Activated CD4-positive, alpha-beta T cell treated with anti-CD3 and anti-CD28 coated beads, Interleukin-2, amount 10 ng/mL, durations not matched to agents 7 days and 5 days (primary cell): ENCODE data around the gene RARRES2. TPM values are rescaled to one million over a fixed set of nuclear protein-coding genes. Genes with fewer than 3 reads are reported as not detected.
"Not testable (repeated sequence)": the region's sequence is repeated elsewhere in the genome, so short reads cannot be mapped to it uniquely, and the experiment has no call there.

Experiments used
- CTCF ChIA-PET: fragments of 350-600 bp; sonication (Branson Sonifier 250); formaldehyde crosslinking; loops from one replicate; lab custom pipeline; 2021; ENCODE audit warnings: antibody characterized with exemption; lab: Charles Lee
- POLR2A ChIA-PET: fragments of 350-600 bp; sonication (Branson Sonifier 250); formaldehyde crosslinking; loops from one replicate; lab custom pipeline; 2021; ENCODE audit warnings: antibody characterized with exemption; lab: Charles Lee
- DNase-seq: peaks from one replicate; pipeline ENCODE4 v3.0.0-alpha.2; 2020
- H3K27ac Mint-ChIP-seq: one replicate; pipeline ENCODE4 v1.8.0; 2021; ENCODE audit warnings: mild to moderate bottlenecking, moderate library complexity, mixed read lengths
- H3K27me3 Mint-ChIP-seq: one replicate; pipeline ENCODE4 v1.8.0; 2021; ENCODE audit warnings: mixed read lengths
- H3K36me3 Mint-ChIP-seq: one replicate; pipeline ENCODE4 v1.8.0; 2021; ENCODE audit warnings: low read depth, mixed read lengths
- H3K4me1 Mint-ChIP-seq: one replicate; pipeline ENCODE4 v1.8.0; 2021; ENCODE audit warnings: mixed read lengths
- H3K4me3 Mint-ChIP-seq: one replicate; pipeline ENCODE4 v1.8.0; 2021; ENCODE audit warnings: mild to moderate bottlenecking, moderate library complexity, mixed read lengths
- H3K9me3 Mint-ChIP-seq: one replicate; pipeline ENCODE4 v1.8.0; 2021; ENCODE audit warnings: mixed read lengths
- total RNA-seq, 2 experiments: library from RNA; stranded (reverse); gene quantifications; one replicate each; pipeline ENCODE4 v1.2.3, GENCODE V29; 2021

Gene RARRES2
- total RNA-seq, 2 experiments from 2014 or later = not detected

DNA sequence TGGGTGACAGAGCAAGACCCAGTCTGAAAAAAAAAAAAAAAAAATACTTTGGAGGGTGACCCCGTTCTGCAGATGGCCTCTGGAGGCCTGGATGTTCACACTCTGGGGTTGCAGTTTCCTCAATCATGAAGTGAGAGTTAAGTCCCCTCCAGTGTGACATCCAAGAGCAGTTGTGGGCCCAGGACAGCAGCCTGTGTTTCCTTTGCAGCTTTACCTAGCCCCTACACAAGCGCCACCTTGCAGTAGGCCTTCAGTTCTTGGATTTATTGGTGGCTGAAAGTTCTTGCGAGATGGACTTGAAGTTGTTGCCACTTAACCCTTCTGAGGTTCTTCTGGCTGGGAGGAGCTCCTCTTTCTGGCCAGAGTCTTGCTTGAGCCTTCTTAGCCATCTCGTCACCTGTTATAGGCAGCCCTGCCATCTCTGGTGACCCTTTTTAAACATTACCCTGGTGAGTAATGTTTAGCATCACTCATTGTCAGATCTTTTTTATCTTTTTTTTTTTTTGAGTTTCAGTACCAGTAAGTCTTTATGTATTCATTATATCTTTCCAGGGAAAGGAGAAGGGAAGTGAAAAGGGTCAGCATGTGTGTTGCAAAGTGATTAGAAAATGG, 14.7 kb downstream of the RARRES2 start:
- H3K27ac Mint-ChIP-seq = no peak overlapping the region
- CTCF ChIA-PET = interaction anchor here (0.7 kb wide), 2 partner anchors 194 to 763 kb away, joined by 4 to 6 read pairs; no protein-coding TSS in a partner anchor

DNA sequence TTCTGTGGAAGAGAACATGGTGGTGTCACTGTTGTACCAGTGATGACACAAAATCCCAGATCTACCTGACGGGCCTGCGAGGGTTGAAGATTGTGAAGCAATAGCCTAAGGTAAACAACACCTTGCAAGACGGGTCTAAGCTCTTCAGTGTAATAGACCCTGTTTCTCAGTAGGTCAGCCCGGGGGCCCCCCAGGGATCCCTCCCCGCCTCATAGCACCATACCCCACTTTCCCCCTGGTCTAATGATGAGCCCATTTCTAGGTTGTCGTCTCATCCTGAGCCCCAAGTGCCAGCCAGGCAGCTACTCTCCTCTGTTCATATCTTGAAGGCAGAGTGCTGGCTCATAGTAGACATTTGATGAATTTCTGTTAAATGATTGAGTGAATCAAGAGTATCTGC, 15.5 kb downstream of the RARRES2 start:
- no peaks in the 10 kb centered on the region for H3K27me3 Mint-ChIP-seq
- ChIA-PET POLR2A (no interaction called here), CTCF (interaction anchor here (0.7 to 0.8 kb wide), 4 partner anchors 13 to 762 kb away, joined by 3 to 6 read pairs (median 4); no protein-coding TSS in a partner anchor)
- no peak for DNase-seq
- no peaks in the 10 kb centered on the region for H3K9me3 Mint-ChIP-seq
- H3K27ac Mint-ChIP-seq = no peak overlapping the region
- peaks cover 39% of the 10 kb centered on the region for H3K36me3 Mint-ChIP-seq
- H3K4me3 Mint-ChIP-seq = no peak overlapping the region
- peaks cover 36% of the 10 kb centered on the region for H3K4me1 Mint-ChIP-seq

More for the DNA sequence above, 14.7 kb downstream of the RARRES2 start:
- Mint-ChIP-seq H3K4me1 (peaks cover 30% of the 10 kb centered on the region), H3K4me3 (no peak overlapping the region), H3K9me3 (no peaks in the 10 kb centered on the region), H3K36me3 (peaks cover 35% of the 10 kb centered on the region), H3K27me3 (no peaks in the 10 kb centered on the region)
- no peak for DNase-seq
- POLR2A ChIA-PET = no interaction called here

DNA sequence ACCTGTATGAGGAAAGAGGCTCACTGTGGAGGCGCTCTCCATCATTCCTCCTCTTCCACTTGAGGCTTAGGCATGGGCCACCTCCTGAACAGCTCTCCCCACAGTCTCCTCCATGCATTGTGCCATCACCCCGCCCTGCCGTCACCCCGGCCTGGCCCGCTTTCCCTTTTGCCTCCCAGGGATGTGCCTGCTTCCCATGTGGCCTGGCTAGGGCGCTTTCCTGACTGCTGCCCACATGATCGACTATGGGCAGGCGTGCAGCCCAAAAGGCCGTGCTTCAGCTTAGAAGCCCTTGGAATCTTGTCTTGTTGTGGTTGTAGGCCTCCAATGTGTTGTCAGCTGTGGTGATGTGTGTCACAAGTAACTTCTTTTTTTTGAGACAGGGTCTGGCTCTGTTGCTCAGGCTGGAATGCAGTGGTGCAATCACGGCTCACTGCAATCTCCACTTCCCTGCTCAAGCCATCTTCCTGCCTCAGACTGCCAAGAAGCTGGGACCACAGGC, 16.3 kb downstream of the RARRES2 start:
- H3K9me3 Mint-ChIP-seq = no peaks in the 10 kb centered on the region
- H3K4me1 Mint-ChIP-seq = peaks cover 39% of the 10 kb centered on the region
- ChIA-PET CTCF (interaction anchor here (0.8 kb wide), 1 partner anchor 12 kb away, joined by 3 read pairs; no protein-coding TSS in a partner anchor), POLR2A (no interaction called here)
- peak overlapping the region; percentile 99 for H3K27ac Mint-ChIP-seq
- peak overlapping the region; percentile 97 for H3K4me3 Mint-ChIP-seq
- peaks cover 40% of the 10 kb centered on the region for H3K36me3 Mint-ChIP-seq
- DNase-seq = no peak
- H3K27me3 Mint-ChIP-seq = no peaks in the 10 kb centered on the region

DNA sequence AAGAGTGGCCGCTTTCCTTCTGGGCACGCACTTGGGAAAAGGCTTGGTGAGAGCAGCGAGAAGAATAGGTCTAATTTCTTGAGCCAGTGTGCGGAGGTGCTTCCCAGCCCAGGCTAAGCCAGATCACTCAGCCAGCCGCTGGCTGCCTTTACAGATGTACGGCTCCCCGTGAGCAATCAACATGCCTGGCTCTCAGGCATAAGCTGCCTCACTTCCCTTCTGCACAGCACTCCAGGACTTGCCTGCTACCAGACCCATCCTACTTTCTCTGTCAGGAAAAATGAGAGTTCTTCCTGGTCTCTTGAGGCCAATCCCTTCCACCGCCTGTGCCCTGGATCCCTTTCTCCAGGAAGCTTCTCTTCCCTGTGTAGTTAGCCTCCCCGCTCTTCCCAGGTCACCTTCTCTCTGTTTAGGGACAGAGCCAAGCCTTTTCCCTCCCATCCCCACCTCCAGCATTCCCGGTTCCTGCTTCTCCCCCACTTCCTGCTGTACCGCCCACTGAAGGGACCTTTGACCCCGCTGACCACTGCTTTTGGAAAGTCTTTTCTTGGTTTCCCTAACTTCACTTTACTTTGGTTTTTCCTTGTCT, 17.0 kb downstream of the RARRES2 start:
- Mint-ChIP-seq H3K27ac (peak overlapping the region; percentile 99), H3K4me1 (peaks cover 39% of the 10 kb centered on the region), H3K27me3 (no peaks in the 10 kb centered on the region), H3K9me3 (no peaks in the 10 kb centered on the region), H3K36me3 (peaks cover 43% of the 10 kb centered on the region), H3K4me3 (peak overlapping the region; percentile 97)
- no peak for DNase-seq
- CTCF ChIA-PET = no interaction called here
- POLR2A ChIA-PET = no interaction called here

DNA sequence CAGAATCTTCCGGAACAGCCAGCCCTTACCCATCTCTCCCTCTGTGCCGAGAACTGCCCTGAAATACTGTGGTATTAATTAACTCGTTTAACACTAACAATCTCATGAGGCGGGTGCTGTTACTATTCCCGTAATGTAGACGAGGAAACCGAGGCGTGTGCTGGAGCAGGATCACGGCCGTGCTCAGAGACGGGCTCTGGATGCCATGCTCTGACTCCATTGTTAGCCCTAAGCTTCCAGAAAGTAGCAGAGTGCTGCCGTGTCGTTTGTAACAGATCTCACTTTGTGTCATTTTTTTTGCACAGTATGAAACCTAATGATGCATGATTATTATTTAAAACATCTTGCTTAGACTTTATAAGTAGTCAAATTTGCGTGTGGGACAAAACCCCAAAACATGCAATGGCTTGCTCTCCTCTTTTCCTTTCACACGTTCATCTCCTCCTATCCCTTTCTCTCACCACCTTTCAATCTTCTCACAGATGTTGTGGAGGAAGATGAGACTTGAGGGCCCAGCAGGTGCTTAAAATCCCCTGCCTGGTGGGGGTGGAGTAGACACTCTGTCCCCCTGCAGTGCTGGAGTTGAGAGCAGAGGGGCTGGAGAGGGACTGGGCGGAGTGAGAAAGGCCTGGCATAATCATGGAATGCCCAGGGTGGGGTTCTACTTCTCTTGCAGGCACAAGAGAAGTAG, 17.6 kb downstream of the RARRES2 start:
- no peak for DNase-seq
- Mint-ChIP-seq H3K9me3 (no peaks in the 10 kb centered on the region), H3K4me1 (peaks cover 39% of the 10 kb centered on the region), H3K36me3 (peaks cover 40% of the 10 kb centered on the region), H3K4me3 (peak overlapping the region; percentile 97), H3K27me3 (no peaks in the 10 kb centered on the region), H3K27ac (peak overlapping the region; percentile 99)
- CTCF ChIA-PET = interaction anchor here (0.6 kb wide), 1 partner anchor 9 kb away, joined by 4 read pairs; no protein-coding TSS in a partner anchor
- POLR2A ChIA-PET = no interaction called here

DNA sequence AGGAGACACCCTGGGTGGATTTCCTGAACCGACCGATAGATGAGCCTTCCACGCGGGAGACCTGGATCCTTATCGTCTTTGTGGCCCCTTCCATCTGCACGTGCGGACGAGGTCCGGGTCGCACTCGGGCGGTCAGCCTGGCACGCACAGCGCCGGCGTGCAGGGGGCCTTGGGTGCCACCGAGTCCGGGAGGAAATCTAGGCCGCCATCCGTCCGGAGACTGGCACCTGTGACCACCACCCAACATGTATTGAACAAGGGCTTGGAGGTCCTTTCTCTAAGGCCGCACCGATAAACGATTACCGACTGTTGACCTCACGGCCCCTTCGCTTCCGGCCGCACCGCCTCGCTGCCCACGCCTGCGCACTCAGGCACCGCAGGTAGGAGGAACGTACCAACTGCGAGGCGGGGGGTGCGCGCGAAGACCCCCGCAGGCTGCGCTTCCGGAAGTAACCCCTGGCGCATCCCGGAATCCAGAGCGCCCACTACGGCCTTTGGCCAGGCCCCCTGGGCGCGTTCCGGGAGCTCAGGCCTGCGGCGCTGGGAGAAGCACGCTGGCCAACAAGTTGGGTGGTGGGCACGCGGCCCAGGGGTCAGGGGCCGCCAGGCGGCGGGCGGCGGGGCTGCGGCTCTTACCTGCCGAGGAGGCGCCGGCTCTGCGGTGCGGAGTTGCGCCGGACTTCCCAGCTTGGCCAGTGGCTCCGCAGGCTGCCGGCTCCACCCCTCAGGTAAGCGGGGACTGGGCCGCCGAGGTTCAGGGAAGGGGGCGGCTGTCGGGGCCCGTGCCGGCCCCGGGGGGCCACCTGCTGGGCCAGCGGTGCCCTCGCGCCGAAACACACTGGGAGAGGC, 18.4 kb downstream of the RARRES2 start, which contains the start of the genes ACTR3C and LRRC61:
ACTR3C (minus strand) TSS at position 713 of the 849 bp plus-strand sequence. CDS start 28,249 bp downstream, outside the sequence.
LRRC61 (plus strand) TSS at position 523 of the 849 bp plus-strand sequence. CDS start 13,507 bp downstream, outside the sequence.
- CTCF ChIA-PET = interaction anchor here (0.5 to 1.2 kb wide), 3 partner anchors 8 to 432 kb away, joined by 3 to 4 read pairs (median 4); no protein-coding TSS in a partner anchor
- Mint-ChIP-seq H3K4me3 (peak within 1 kb of the TSS; percentile 97), H3K4me1 (peaks cover 39% of the 10 kb centered on the region), H3K27me3 (no peaks in the 10 kb centered on the region), H3K9me3 (no peaks in the 10 kb centered on the region), H3K27ac (peak within 1 kb of the TSS; percentile 99), H3K36me3 (peaks cover 38% of the 10 kb centered on the region)
- peak; percentile 63 for DNase-seq
- POLR2A ChIA-PET = no interaction called here

DNA sequence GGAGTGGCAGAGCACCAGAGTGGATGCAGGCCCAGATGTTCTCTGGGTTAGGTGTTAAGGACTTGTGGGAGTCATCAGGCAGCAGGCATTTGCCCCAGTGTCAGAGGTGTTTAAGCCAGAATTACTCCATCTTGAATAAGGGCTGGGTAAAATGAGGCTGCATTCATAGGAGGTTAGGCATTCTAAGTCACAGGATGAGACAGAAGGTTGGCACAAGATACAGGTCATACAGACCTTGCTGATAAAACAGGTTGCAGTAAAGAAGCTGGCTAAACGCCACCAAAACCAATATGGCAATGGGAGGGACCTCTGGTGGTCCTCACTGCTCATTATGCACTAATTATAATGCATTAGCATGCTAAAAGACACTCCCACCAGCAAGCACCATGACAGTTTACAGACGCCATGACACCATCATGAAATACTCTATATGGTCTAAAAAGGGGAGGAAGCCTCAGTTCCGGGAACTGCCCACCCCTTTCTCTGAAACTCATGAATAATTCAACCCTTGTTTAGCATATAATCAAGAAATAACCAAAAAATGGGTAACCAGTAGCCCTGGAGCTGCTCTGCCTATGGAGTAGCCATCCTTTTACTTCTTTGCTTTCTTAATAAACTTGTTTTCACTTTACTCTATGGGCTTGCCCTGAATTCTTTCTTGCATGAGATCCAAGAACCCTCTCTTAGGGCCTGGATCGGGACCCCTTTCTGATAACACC, 19.2 kb downstream of the RARRES2 start:
- ChIA-PET CTCF (interaction anchor here (1.2 kb wide), 2 partner anchors 52 to 83 kb away, joined by 3 read pairs; no protein-coding TSS in a partner anchor), POLR2A (no interaction called here)
- Mint-ChIP-seq H3K27me3 (no peaks in the 10 kb centered on the region), H3K27ac (peak overlapping the region; percentile 99), H3K4me1 (peaks cover 39% of the 10 kb centered on the region), H3K9me3 (no peaks in the 10 kb centered on the region), H3K4me3 (peak overlapping the region; percentile 97), H3K36me3 (peaks cover 33% of the 10 kb centered on the region)
- peak; percentile 80 for DNase-seq

DNA sequence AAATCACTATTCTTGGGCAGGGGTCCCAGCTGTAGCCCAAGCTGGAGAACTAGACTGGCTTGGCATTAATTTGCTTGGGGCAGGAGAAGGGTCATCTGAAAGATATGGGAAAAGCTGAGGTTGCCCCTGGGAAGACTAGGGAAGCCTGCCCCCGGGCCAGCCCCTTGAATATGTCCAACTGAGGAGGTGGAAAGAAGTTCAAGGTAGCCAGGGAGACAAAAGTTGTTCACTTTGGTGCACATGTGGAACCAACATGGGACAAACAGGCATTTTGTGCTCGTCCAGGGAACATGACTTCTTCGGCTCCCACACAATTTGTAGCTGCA, 19.7 kb downstream of the RARRES2 start:
- Mint-ChIP-seq H3K27me3 (no peaks in the 10 kb centered on the region), H3K9me3 (no peaks in the 10 kb centered on the region), H3K27ac (peak overlapping the region; percentile 99), H3K4me3 (peak overlapping the region; percentile 97), H3K4me1 (peaks cover 39% of the 10 kb centered on the region), H3K36me3 (peaks cover 29% of the 10 kb centered on the region)
- ChIA-PET POLR2A (no interaction called here), CTCF (interaction anchor here (1.2 kb wide), 2 partner anchors 52 to 83 kb away, joined by 3 read pairs; no protein-coding TSS in a partner anchor)
- DNase-seq = no peak

DNA sequence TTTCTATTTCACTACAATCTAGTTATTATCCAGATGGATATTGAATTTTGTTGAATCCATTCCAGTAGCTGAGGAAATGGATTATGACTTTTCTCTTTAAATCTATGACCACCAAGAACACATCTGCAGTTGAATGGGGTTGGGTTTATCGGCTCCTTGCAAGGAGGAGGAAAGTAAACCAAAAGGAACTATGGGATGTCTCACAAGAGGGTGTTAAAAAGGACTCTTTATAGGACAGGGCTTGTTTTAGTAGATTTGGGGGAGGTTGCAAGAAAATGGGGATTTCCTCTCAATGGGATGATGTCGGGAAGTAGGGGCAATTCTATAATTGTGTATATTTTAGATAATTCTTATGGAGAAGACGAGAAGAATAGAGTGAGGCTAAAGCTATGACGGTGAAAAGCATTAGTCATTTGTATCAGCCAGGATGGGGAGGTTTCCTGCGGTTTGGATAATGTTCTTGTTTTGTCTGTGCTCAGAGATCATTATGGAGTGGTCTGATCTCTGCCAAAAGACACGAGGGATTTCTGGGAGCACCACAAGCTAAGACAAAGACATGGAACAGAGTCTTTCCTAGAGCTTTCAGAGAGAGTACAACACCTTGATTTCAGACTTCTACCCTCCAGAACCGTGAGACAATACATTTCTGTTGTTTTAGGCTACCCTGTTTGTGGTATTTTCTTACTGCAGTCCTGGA, 23.5 kb downstream of the RARRES2 start:
- DNase-seq = no peak
- CTCF ChIA-PET = no interaction called here
- no peaks in the 10 kb centered on the region for H3K9me3 Mint-ChIP-seq
- H3K27ac Mint-ChIP-seq = no peak overlapping the region
- H3K4me1 Mint-ChIP-seq = peaks cover 20% of the 10 kb centered on the region
- POLR2A ChIA-PET = no interaction called here
- no peaks in the 10 kb centered on the region for H3K27me3 Mint-ChIP-seq
- H3K36me3 Mint-ChIP-seq = peaks cover 15% of the 10 kb centered on the region
- H3K4me3 Mint-ChIP-seq = no peak overlapping the region

DNA sequence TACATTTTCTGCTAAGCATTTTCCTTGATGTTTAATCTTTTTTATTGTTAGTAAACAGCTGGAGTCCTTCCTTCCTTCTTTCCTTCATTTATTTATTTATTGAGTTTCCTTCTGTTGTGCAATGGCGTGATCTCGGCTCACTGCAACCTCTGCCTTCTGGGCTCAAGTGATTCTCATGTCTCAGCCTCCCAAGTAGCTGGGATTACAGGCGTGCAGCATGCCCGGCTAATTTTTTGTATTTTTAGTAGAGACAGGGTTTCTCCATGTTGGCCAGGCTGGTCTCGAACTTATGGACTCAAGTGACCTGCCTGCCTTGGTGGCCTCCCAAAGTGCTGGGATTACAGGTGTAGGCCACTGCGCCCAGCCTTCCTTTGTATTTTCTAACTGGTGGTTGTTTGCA, 24.4 kb downstream of the RARRES2 start:
- H3K27ac Mint-ChIP-seq, H3K4me3 Mint-ChIP-seq, H3K9me3 Mint-ChIP-seq, DNase-seq, H3K27me3 Mint-ChIP-seq, POLR2A ChIA-PET, H3K36me3 Mint-ChIP-seq: not testable (repeated sequence)
- peaks cover 11% of the 10 kb centered on the region for H3K4me1 Mint-ChIP-seq
- CTCF ChIA-PET = interaction anchor here (1.2 kb wide), 1 partner anchor 53 kb away, joined by 6 read pairs; no protein-coding TSS in a partner anchor

DNA sequence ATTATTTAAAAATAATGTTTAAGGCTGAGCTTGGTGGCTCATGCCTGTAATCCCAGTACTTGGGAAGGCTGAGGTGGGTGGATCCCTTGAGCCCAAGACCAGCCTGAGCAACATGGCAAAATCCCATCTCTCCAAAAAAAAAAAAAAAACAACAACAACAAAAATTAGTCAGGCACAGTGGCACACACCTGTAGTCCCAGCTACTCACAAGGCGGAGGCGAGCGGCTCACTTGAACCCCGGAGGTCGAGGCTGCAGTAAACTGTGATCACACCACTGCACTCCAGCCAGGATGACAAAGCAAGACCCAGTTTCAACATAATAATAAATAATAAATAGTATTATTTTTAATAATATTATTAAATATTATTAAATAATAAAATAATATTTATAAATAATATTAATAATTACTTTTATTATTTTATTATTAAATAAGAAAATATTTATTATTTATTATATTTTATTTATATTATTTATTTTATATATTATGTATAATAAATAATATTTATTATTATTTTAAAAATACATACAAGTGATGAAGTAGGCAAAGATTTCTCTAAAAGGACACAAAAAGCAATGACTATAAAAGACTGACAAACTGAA, 26.7 kb downstream of the RARRES2 start:
- Mint-ChIP-seq H3K36me3 (no peaks in the 10 kb centered on the region), H3K27me3 (no peaks in the 10 kb centered on the region)
- POLR2A ChIA-PET = no interaction called here

More for the DNA sequence above, 26.7 kb downstream of the RARRES2 start:
- no peak overlapping the region for H3K27ac Mint-ChIP-seq
- no peak for DNase-seq
- H3K9me3 Mint-ChIP-seq = no peaks in the 10 kb centered on the region
- no peaks in the 10 kb centered on the region for H3K4me1 Mint-ChIP-seq
- H3K4me3 Mint-ChIP-seq = no peak overlapping the region
- CTCF ChIA-PET = interaction anchor here (0.6 to 0.7 kb wide), 2 partner anchors 9 to 590 kb away, joined by 3 to 4 read pairs; partner anchors contain the start of gene ACTR3C
